EH (cell line): Measurements from ENCODE around the gene AQP10.
"Not testable (repeated sequence)": the region's sequence is repeated elsewhere in the genome, so short reads cannot be mapped to it uniquely, and the experiment has no call there.

Source experiments
- DNase-seq: peaks from one replicate; pipeline ENCODE4 v3.0.0-alpha.2; 2015; ENCODE audit warnings: low read depth

AQP10 gene

GRCh38 chr1:154324241-154324640 is 3.3 kb downstream of the AQP10 start:
- no peak for DNase-seq

- peak; percentile 76 for DNase-seq
These were observed 4.0 kb downstream of the AQP10 start, which contains the start of gene ATP8B2 for GRCh38 chr1:154324669-154325582. Gene ATP8B2 (plus strand): TSS chr1:154325525. CDS start chr1:154328142, 2,617 bp downstream.

- peak; percentile 94 for DNase-seq
These were observed 5.0 kb downstream of the AQP10 start for GRCh38 chr1:154325583-154326545.

GRCh38 chr1:154326546-154327465 is 5.9 kb downstream of the AQP10 start:
- peak; percentile 84 for DNase-seq

- DNase-seq, result no peak
These were observed 6.8 kb downstream of the AQP10 start for GRCh38 chr1:154327466-154328317.

GRCh38 chr1:154328318-154329151 is 7.6 kb downstream of the AQP10 start:
- DNase-seq, result peak; percentile 80

- peak; percentile 71 for DNase-seq
These were observed 8.2 kb downstream of the AQP10 start for GRCh38 chr1:154329152-154329521.

GRCh38 chr1:154329551-154330131 is 8.7 kb downstream of the AQP10 start:
- no peak for DNase-seq

GRCh38 chr1:154330669-154331068 is 9.8 kb downstream of the AQP10 start:
- DNase-seq, result no peak

- DNase-seq, result peak; percentile 48
These were observed 13.5 kb downstream of the AQP10 start for GRCh38 chr1:154334079-154335024.

GRCh38 chr1:154335025-154335714 is 14.3 kb downstream of the AQP10 start:
- DNase-seq, result peak; percentile 88

GRCh38 chr1:154337253-154337894 is 16.5 kb downstream of the AQP10 start:
- DNase-seq, result no peak

- no peak for DNase-seq
These were observed 18.0 kb downstream of the AQP10 start for GRCh38 chr1:154338875-154339274.

- not testable (repeated sequence) for DNase-seq
These were observed 20.5 kb downstream of the AQP10 start for GRCh38 chr1:154341366-154341765.

GRCh38 chr1:154342132-154342531 is 21.2 kb downstream of the AQP10 start:
- DNase-seq, result no peak

- DNase-seq, result no peak
These were observed 22.1 kb downstream of the AQP10 start for GRCh38 chr1:154342836-154343472.
